Endothelial cell (in vitro differentiated cells): ENCODE data around the gene UMAD1. TPM values are rescaled to one million over a fixed set of nuclear protein-coding genes. Genes with fewer than 3 reads are reported as not detected.

Experiments
- DNase-seq: peaks from one replicate; pipeline ENCODE4 v3.0.0; 2021; ENCODE audit warnings: low spot score
- H3K27ac Mint-ChIP-seq: one replicate; pipeline ENCODE4 v1.8.0; 2021; ENCODE audit warnings: mixed read lengths, inconsistent platforms; ENCODE audit not compliant: unreplicated experiment
- H3K27me3 Mint-ChIP-seq: one replicate; pipeline ENCODE4 v1.8.0; 2021; ENCODE audit warnings: mild to moderate bottlenecking, moderate library complexity, mixed read lengths, inconsistent platforms; ENCODE audit not compliant: unreplicated experiment
- H3K36me3 Mint-ChIP-seq: one replicate; pipeline ENCODE4 v1.8.0; 2021; ENCODE audit warnings: mild to moderate bottlenecking, low read depth, mixed read lengths, inconsistent platforms; ENCODE audit not compliant: unreplicated experiment
- H3K4me1 Mint-ChIP-seq: one replicate; pipeline ENCODE4 v1.8.0; 2021; ENCODE audit warnings: mild to moderate bottlenecking, mixed read lengths, inconsistent platforms; ENCODE audit not compliant: unreplicated experiment
- H3K4me3 Mint-ChIP-seq: one replicate; pipeline ENCODE4 v1.8.0; 2021; ENCODE audit warnings: mild to moderate bottlenecking, mixed read lengths, inconsistent platforms; ENCODE audit not compliant: unreplicated experiment
- H3K9me3 Mint-ChIP-seq: one replicate; pipeline ENCODE4 v1.8.0; 2021; ENCODE audit warnings: mixed read lengths, inconsistent platforms; ENCODE audit not compliant: unreplicated experiment
- total RNA-seq: library from RNA; stranded (reverse); fragmentation: NEBNext Ultra II Directional; extraction: Animal tissue kit (Norgen Biotek cat#: 25700); gene quantifications from one replicate; pipeline ENCODE4 v1.2.1, GENCODE V29; 2021; ENCODE audit not compliant: unreplicated experiment
- TF ChIP-seq, protein P1 (sequence below): fragments of 200-600 bp; sonication (generic); IDR thresholded peaks from one replicate; pipeline ENCODE4 v1.5.0; 2021; ENCODE audit warnings: antibody characterized with exemption; ENCODE audit not compliant: unreplicated experiment

Gene UMAD1
- total RNA-seq, 1 donor from 2014 or later: 5.7 TPM

DNA sequence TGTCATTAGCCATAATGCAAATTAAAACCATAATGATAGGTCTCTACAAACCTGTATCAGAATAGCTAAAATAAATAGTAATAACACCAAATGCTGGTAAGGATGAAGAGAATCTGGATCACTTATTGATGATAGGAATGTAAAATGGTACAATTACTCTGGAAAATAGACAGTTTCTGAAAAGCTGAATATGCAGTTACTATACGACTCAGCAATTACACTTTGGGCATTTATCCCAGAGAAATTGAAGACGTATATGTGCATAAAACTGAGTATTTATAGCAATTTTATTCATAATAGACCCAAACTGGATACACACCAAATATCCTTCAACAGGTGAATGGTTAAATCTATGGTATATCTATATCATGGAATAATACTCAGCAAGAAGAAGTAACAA is 69.9 kb downstream of the UMAD1 start:
- TF ChIP-seq, protein P1, sequence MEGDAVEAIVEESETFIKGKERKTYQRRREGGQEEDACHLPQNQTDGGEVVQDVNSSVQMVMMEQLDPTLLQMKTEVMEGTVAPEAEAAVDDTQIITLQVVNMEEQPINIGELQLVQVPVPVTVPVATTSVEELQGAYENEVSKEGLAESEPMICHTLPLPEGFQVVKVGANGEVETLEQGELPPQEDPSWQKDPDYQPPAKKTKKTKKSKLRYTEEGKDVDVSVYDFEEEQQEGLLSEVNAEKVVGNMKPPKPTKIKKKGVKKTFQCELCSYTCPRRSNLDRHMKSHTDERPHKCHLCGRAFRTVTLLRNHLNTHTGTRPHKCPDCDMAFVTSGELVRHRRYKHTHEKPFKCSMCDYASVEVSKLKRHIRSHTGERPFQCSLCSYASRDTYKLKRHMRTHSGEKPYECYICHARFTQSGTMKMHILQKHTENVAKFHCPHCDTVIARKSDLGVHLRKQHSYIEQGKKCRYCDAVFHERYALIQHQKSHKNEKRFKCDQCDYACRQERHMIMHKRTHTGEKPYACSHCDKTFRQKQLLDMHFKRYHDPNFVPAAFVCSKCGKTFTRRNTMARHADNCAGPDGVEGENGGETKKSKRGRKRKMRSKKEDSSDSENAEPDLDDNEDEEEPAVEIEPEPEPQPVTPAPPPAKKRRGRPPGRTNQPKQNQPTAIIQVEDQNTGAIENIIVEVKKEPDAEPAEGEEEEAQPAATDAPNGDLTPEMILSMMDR: no peak
- no peak for DNase-seq
- H3K4me3 Mint-ChIP-seq: no peak overlapping the region
- H3K27me3 Mint-ChIP-seq: peaks cover 2% of the 10 kb centered on the region
- no peaks in the 10 kb centered on the region for H3K36me3 Mint-ChIP-seq
- H3K9me3 Mint-ChIP-seq: no peaks in the 10 kb centered on the region
- no peak overlapping the region for H3K27ac Mint-ChIP-seq
- H3K4me1 Mint-ChIP-seq: peaks cover 10% of the 10 kb centered on the region

DNA sequence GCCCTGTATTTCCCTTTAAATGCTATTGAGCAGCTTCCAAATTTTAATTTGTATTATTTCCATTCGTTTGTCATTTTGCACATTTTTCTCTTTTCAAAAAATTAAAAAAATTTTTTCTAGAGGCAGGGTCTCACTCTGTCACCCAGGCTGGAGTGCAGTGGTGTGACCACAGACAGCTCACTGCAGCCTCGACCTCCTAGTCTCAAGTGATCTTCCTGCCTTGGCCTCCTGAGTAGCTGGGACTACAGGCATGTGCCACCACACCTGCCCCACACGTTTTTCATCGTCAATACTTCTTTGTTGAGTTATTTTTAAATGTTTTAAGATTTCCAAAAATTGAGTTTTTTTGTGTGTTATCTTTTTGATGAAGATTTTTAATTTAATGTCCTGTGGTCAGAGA is 73.2 kb downstream of the UMAD1 start:
- Mint-ChIP-seq H3K27me3 (peaks cover 4% of the 10 kb centered on the region), H3K36me3 (no peaks in the 10 kb centered on the region), H3K4me3 (no peak overlapping the region), H3K9me3 (no peaks in the 10 kb centered on the region), H3K4me1 (peaks cover 4% of the 10 kb centered on the region), H3K27ac (no peak overlapping the region)
- TF ChIP-seq, protein P1: no peak
- DNase-seq: no peak

DNA sequence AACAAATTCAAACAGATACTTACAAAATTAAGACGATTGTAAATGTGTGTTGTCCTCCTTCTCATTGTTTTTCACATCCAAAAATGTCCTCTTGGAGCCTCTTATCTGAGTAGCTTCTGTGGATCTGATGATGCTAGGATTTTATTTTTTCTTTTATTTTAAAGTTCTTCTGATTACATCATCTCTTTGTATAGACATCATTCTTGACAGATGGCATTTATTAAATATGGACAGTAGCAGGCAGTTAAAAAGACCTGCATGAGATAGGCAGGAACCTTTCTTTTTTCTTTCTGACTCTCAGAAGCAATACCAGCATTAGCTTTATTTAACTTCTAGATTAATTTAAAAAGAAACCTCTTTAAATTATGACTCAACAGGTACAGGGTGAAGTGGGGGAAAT is 77.9 kb downstream of the UMAD1 start, which contains the start of gene RPA3:
TSS of gene RPA3 (minus strand) at position 116 of the 400 bp plus-strand sequence. CDS start 78,189 bp downstream, outside the sequence.
- Mint-ChIP-seq H3K4me1 (no peaks in the 10 kb centered on the region), H3K27me3 (peaks cover 7% of the 10 kb centered on the region), H3K9me3 (no peaks in the 10 kb centered on the region), H3K27ac (no peak within 1 kb of the TSS), H3K4me3 (no peak within 1 kb of the TSS), H3K36me3 (no peaks in the 10 kb centered on the region)
- DNase-seq: no peak
- TF ChIP-seq, protein P1: no peak

DNA sequence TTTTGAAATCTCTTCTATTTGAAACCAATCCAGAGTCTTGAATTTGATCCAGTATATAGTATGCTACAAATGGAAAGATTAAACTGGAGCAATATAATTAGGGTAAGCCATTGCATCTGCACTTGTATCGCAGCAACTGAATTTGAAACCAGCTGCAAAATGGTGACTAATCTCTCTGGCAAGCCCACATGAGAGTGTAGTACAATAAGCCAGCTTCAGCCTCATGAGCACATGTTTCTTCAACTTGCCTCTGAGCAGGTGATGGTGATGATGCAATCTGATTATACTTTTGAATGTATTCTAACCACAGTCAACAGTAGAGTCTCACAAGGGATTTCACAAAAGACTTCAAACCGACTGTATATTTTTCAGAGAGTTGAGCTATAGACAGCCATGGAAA is 78.7 kb downstream of the UMAD1 start:
- H3K4me1 Mint-ChIP-seq: no peaks in the 10 kb centered on the region
- no peak overlapping the region for H3K27ac Mint-ChIP-seq
- DNase-seq: no peak

DNA sequence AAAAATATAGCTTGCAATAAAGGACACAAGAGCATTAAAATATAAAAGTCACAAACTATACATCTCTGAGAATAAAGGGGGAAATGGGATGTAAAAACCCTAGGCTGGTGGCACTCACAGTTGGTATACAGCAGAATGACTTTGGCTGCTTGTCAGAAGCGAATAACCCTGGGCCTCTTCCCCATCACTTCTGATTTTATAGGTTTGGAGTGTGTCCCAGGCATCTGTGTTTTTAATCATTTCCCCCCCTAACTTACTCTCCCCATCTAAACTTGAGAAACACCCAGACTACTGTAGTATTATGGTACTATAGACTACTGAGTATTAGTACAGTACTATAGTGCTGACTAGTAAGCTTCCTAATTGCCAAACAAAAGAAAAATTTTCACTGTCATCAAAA is 79.6 kb downstream of the UMAD1 start:
- Mint-ChIP-seq H3K9me3 (no peaks in the 10 kb centered on the region), H3K27me3 (peaks cover 6% of the 10 kb centered on the region), H3K4me1 (no peaks in the 10 kb centered on the region), H3K4me3 (no peak overlapping the region), H3K27ac (no peak overlapping the region), H3K36me3 (no peaks in the 10 kb centered on the region)
- DNase-seq: no peak
- TF ChIP-seq, protein P1: no peak

More for the DNA sequence above, 78.7 kb downstream of the UMAD1 start:
- TF ChIP-seq, protein P1: no peak
- no peak overlapping the region for H3K4me3 Mint-ChIP-seq
- H3K36me3 Mint-ChIP-seq: no peaks in the 10 kb centered on the region
- H3K9me3 Mint-ChIP-seq: no peaks in the 10 kb centered on the region
- peaks cover 6% of the 10 kb centered on the region for H3K27me3 Mint-ChIP-seq
